SK-N-SH (cell line): ENCODE results near the gene ZNF91.

Source experiments
- CTCF ChIP-seq: fragments of 200-600 bp; sonication (generic); IDR thresholded peaks from 2 replicates; pipeline ENCODE4 v1.6.1; 2017; ENCODE audit warnings: antibody characterized with exemption, mild to moderate bottlenecking, moderate library complexity
- EZH2phosphoT487 ChIP-seq: fragments of 200-600 bp; sonication (generic); IDR thresholded peaks from 2 replicates; pipeline ENCODE4 v1.6.1; 2017; ENCODE audit warnings: low read depth, mixed run types, mild to moderate bottlenecking, antibody characterized with exemption, moderate library complexity, borderline replicate concordance
- FOSL2 ChIP-seq: IDR thresholded peaks from 2 replicates; pipeline ENCODE4 v1.4.0; 2012; ENCODE audit warnings: low read depth, mild to moderate bottlenecking, moderate library complexity, borderline replicate concordance
- MAX ChIP-seq: IDR thresholded peaks from 2 replicates; pipeline ENCODE4 v1.4.0; 2012; ENCODE audit warnings: low read depth
- NFIC ChIP-seq: IDR thresholded peaks from 2 replicates; pipeline ENCODE4 v1.4.0; 2012; ENCODE audit warnings: borderline replicate concordance
- POLR2AphosphoS5 ChIP-seq: IDR thresholded peaks from 2 replicates; pipeline ENCODE4 v1.6.1; 2012; ENCODE audit warnings: low read depth, low read length
- RAD21 ChIP-seq: IDR thresholded peaks from 2 replicates; pipeline ENCODE4 v1.6.1; 2012; ENCODE audit warnings: mild to moderate bottlenecking, low read length
- REST ChIP-seq: IDR thresholded peaks from 2 replicates; pipeline ENCODE4 v1.6.1; 2012; ENCODE audit warnings: mild to moderate bottlenecking, low read depth, low read length, moderate library complexity
- TCF12 ChIP-seq: IDR thresholded peaks from 2 replicates; pipeline ENCODE4 v1.4.0; 2012
- USF1 ChIP-seq: IDR thresholded peaks from 2 replicates; pipeline ENCODE4 v1.4.0; 2012; ENCODE audit warnings: low read depth, borderline replicate concordance
- USF2 ChIP-seq: fragments of 150-350 bp; IDR thresholded peaks from 2 replicates; pipeline ENCODE4 v1.6.1; 2017; ENCODE audit warnings: antibody characterized with exemption, low read length, low read depth, borderline replicate concordance
- YY1 ChIP-seq: IDR thresholded peaks from 2 replicates; pipeline ENCODE4 v1.4.0; 2012; ENCODE audit warnings: low read depth, mild to moderate bottlenecking

GRCh38 chr19:23391236-23391635, 4.0 kb downstream of the ZNF91 start:
- TF ChIP-seq CTCF (no peak), RAD21 (no peak), NFIC (no peak), YY1 (no peak), MAX (no peak), TCF12 (no peak), EZH2phosphoT487 (no peak), FOSL2 (no peak), USF1 (no peak), POLR2AphosphoS5 (no peak), USF2 (no peak), REST (no peak)
